Embryonic facial prominence (tissue), 1 donor: ENCODE data around the gene CLEC10A.
"Not testable (repeated sequence)": the region's sequence is repeated elsewhere in the genome, so short reads cannot be mapped to it uniquely, and the experiment has no call there.

Experiments
- DNase-seq: peaks from one replicate; pipeline ENCODE4 v3.0.0-alpha.2; 2016; ENCODE audit errors: extremely low spot score

The CLEC10A gene

DNA sequence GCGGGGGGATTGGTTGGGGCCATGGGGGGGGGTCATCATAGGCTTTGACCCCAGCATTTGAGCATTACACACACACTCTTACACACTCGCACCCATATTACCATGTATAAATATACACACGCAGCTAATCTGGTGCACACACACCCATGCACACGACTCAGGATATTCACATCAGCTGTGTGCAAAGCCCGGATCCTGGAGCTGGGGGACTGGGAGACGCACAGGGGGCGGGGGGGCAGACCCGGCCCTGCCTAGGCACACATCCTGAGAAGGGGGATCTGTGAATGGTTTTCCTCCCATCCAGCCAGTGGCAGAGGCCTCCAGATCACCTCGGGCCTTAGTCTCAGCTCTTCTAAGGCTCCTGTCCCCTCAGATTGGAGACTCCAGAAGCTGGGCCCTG is 28.9 kb upstream of the CLEC10A start:
- DNase-seq, result no peak

DNA sequence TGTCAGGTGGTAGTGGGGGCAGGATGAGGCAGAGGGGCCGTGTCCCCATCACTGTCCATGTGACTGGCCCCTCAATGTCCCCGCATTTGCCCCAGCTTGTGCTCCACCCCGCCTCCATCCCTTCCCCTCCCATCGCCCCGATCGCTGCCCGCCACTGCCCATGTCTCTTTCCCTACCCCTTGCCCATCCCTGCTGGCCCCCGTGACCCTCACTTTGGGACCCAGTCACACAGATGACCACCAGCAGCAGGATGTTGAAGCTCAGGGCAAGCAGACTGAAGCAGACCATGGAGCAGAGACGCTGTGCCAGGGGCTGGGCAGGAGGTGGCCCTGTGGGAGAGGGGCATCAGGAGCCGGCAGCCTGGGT is 28.5 kb upstream of the CLEC10A start:
- no peak for DNase-seq

DNA sequence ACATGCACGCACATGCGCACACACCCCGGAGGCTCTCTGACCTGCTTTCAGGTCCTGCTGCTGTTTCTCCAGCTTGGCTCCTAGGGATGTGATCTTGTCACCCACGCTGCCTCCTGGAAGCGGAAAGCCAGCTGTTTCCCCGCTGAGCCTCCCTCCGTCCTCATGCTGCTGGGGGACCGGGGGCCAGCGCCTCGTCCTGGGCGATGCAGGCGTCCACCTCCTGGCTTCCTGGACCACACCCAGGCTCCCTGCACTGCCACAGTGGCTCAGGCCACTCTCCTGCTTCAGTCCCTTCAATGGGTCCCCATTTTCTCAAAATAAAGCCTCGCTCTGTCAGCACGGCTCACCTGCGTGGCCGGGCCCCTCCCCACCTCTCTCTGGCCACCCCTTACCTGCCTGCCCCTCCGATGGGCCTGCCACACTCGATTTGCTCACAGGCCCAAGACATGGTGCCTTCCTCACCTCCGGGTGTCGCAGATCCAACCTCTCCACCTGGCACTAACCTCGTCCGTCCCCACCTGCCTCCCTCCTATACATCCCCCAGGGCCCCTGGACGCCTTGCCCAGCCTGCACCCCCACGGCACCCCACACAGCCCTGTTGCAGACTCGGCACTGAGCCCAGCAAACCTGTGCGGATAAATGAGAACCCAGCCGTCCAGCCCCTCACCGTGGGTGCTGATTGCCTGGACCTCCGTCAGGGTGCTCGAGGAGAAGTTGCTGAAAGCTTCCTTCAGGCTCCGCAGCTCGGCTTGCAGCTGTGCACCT is 27.9 kb upstream of the CLEC10A start:
- DNase-seq, result no peak

- no peak for DNase-seq
Measured at GRCh38 chr17:7107012-7107754, 27.1 kb upstream of the CLEC10A start.

- DNase-seq, result no peak
Measured at GRCh38 chr17:7102421-7102820, 22.4 kb upstream of the CLEC10A start.

GRCh38 chr17:7101531-7101930 is 21.5 kb upstream of the CLEC10A start:
- DNase-seq, result no peak

- not testable (repeated sequence) for DNase-seq
Measured at GRCh38 chr17:7100641-7101379, 20.8 kb upstream of the CLEC10A start.

DNA sequence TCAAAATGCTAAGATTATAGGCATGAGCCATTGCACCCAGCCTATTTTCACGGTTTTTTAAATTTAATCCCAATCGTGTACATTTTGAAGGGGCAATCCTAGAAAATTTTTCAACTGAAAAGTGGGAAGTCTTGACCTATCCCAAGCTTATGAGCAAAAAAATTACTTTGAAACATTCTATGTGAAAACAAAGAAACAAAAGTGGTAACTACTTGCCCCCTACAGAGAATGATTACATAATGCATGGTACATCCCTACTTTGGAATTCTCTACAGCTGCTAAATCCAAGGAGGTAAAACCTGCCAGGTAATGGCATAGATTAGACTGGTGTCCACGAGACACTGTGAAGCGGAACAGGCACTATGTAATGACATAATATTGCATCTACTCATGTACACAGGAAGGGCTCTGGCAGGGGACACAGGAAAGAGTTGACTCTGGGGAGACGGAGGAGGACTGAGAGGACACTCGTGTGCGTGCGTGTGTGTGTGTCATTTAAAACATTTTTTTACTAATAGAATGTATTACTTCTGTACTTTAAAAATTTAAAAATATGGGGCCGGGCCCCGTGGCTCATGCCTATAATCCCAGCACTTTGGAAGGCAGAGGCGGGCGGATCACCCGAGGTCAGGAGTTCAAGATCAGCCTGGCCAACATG is 18.9 kb upstream of the CLEC10A start:
- DNase-seq, result no peak

- no peak for DNase-seq
Measured at GRCh38 chr17:7097940-7098339, 17.9 kb upstream of the CLEC10A start.

DNA sequence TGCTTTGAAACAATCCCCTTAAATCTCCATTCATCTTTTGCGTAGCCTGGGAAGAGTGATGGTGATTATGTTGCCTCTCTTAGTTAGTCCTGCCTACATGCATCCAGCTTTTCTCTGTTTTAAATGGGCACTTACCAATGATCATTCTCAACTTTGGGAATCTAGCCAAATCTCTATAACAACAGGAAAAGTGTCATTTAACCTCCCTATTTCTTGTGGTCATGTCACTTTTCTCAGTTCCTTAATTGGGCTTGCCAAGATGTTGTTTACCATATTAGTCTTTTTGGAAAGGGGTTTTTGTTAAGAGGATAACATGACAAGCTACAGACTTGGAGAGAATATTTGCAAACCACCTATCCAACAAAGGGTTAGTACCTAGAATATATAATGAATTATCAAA is 15.6 kb upstream of the CLEC10A start:
- DNase-seq, result no peak

DNA sequence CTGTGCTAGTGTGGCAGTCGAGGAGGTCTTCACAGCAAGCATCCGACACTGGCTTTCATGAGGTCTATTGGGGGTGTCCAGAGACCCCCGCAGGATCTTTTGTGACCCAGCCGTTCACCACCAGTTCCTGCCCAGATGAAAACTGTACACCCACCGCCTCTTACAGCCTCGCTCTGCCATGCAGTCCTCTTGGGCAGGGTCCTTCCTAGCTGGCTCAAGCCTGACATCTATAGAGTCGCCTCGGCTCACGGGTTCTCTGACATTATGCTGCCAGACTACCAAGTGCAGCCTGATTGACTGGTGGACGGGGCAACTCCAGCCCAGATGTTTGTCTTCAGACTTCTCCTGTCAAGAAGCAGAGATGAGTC is 14.6 kb upstream of the CLEC10A start:
- DNase-seq, result no peak

GRCh38 chr17:7091311-7092005 is 11.4 kb upstream of the CLEC10A start:
- not testable (repeated sequence) for DNase-seq

- not testable (repeated sequence) for DNase-seq
Measured at GRCh38 chr17:7089570-7089969, 9.5 kb upstream of the CLEC10A start.

DNA sequence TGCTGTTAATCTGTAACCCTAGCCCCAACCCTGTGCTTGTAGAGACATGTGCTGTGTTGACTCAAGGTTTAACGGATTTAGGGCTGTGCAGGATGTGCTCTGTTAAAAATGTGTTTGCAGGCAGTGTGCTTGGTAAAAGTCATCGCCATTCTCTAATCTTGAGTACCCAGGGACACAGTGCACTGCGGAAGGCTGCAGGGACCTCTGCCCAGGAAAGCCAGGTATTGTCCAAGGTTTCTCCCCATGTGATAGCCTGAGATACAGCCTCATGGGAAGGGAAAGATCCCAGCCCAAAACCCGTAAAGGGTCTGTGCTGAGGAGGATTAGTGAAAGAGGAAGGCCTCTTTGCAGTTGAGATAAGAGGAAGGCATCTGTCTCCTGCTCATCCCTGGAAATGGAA is 8.4 kb upstream of the CLEC10A start:
- not testable (repeated sequence) for DNase-seq

DNA sequence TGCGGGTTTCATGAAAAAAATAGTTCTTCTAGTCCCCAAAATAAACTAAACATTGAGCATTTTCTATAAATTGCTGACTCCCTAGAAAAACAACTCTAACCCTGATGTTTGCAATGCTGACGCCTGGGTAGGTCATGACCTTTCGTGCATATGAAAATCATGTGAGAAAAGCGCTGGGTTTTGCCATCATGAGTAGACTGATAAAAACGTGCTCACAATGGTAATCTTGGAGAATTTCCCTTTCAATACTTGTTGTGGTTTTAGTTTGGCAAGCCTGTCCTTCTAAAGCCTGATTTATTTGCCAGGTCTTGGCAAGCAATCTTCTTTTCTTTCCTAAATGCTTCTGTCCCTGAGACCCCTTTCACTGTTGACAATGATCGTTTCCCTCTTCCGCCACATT is 4.0 kb upstream of the CLEC10A start:
- no peak for DNase-seq

DNA sequence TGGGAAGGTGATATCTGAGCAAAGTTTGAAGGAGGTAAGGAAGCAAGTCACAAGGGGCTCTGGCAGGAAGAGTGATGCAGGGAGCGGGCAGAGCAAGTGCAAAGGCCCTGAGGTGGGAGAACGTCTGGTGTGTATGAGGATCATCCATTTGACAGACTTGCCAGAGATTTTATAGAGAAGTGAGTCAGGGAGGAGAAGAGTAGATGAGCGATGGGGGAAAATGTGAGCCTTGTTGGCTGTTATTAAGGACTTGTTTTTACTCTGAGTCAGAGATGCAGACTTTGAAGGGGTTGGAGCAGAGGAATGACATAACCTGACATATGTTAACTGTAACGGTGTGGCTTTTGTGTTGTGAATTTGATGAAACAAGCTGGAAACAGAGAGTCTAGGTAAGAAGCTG is 3.5 kb upstream of the CLEC10A start:
- no peak for DNase-seq

- DNase-seq, result no peak
Measured at GRCh38 chr17:7081341-7082062, 1.5 kb upstream of the CLEC10A start.

DNA sequence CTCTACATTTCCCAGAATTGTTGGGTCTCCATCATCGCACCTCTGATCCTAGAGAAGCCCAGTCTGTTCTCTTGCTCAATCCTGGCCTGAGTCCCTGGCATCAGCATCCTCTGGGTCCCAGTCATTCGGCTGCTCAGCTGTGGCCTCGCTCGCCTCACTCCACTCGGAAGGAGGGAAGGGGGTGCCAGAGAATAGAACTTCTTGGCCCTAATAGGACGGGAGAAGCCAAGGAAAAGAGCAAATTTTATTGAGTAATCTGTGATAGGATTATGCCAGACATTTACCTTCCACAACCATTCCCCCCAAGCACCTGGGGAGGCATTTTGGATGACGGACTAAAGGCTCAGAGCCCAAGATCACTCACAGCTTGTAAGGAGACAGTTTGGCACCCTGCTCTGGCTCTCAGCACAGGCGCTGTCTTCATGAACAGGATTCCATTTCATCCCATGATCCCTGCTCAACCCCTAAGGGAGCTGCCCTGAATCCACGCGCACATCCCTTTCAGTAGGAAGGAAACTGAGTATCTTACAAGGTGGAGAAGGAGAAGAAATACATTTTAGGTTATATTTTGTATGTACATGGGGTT is 498 bp upstream of the CLEC10A start:
- no peak for DNase-seq

- DNase-seq, result no peak
Measured at GRCh38 chr17:7078711-7079110, 1.3 kb downstream of the CLEC10A start.

DNA sequence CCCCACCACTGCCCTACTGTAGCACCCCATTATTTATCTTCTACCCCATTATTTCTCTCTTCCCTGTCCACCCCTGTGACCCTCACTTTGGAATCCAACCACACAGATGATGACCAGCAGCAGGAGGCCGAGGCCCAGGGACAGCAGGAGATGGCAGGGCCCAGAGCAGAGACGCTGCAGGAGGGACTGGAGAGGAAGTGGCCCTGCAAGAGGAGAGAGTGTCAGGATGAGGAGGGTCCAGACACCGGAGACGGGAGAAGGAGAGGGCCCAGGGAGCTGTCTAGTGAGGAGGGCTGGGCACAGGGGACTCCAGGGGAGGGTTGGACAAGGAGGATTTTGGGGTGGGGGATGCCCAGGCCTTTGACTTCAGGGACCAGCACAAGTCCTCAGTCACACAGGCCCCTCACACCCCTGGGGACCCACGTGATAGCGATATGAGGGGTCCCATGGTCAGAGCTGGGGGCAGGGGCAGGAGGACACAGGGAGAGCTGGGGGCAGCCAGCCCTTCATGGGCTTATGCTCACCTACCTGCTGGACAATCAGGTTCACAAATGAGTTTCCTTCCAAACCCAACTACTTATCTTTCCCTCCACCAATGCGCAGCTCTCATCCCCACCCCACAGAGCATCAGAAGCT is 2.0 kb downstream of the CLEC10A start:
- DNase-seq, result no peak
